ENCODE results near the gene MGARP.
"Not testable (repeated sequence)": the region's sequence is repeated elsewhere in the genome, so short reads cannot be mapped to it uniquely, and the experiment has no call there.

Gene MGARP

DNA sequence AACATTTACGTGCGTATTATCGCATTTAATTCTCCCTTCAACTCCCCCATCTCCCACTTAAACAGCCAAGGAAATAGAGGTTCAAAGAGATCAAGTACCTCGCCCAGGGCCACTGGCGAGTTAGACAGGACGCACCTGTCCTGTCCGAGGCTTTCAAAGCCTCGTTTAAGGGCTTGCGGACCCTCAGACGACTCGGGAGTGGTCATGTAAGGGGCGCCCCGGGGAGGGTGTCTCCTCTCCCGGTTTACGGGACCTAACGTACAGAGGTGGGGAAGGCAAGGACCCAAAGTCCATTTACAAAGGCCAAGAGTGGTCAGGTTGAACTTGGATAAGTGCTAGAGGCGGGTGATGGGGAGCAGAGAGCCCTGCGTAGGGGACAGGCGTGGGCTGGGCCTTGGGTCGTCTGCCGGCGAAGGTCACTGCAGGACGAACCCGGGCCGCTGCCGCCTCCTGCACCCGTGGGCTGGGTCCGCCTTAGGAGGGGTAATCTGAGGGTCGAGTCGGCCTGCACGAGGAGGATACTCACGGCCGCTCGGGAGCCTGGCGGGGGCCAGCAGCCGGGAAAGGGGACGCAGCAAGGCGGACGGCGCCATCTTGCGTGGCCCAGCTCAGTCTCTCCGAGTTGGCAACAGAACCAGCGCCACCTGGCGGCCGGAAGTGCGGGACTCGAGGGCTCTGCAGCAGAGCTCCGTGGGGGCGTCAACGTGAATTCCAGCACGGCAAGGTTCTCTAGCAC lies 15.3 kb upstream of the MGARP start:
- DNase-seq: peak; percentile 78

DNA sequence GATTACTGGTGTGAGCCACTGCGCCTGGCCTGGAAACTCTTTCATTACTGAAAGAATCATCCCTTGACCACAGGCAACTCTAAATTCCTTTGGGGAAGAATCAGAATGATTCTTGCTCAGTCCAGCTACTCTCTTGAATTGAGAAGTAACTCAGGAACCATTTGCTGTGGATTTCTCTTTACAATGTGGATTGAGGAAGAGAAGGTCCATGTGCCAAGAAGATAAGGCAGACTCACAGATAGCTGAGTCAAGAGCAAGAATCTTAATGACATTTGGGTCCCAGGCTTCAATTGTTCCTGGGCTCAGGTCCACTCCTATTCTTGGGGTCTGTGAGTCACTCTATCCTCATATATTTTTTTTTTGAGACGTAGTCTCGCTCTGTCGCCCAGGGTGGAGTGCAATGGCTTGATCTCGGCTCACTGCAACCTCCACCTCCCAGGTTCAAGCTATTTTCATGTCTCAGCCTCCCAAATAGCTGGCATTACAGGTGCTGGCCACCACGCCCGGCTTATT lies 6.2 kb upstream of the MGARP start:
- DNase-seq: no peak

GRCh38 chr4:139282721-139283075 lies 2.7 kb upstream of the MGARP start:
- no peak for DNase-seq

GRCh38 chr4:139282065-139282720 lies 2.2 kb upstream of the MGARP start:
- DNase-seq: no peak

DNA sequence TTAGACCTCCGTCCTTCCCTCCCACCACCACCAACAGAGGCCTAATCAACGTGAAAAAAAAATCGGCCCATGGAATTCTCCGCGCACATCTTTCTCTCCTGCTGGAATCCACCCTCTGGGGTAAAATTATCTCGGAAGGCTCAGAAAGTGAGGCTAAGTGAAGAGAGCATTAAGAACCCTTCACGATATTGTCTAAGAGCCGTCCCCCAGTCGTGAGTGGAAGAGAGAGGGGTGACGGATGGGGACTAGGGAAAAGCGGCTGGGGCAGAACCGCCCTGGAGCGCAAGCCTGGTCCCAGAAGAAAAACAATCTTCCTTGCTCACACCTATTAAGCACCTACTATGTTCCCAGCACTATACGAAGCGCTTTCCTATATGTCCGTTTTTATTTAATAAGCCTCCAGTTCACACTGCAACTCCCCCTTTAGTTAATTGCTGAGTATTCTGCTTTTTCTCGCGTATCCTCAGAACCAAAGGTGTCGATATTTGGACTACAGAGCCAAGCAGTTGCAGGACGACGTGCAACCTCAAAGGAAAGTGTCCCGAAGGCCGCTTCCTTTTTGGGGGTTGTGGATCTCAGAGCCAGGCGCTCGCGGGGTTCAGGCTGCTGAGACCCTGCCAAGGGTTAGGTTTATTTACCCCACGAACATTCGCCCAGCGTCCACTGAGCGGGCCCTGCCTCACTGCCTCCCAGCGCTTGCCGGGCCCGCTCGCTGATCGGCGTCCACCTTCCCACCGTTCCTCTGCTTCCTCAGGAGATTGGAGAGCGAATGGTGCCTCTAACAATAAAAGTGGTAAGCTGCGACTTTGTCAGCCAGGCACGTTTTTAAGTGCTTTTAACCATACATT lies 889 bp downstream of the MGARP start:
- no peak for DNase-seq

- DNase-seq: no peak
Observed at GRCh38 chr4:139278485-139278884, 1.5 kb downstream of the MGARP start.

DNA sequence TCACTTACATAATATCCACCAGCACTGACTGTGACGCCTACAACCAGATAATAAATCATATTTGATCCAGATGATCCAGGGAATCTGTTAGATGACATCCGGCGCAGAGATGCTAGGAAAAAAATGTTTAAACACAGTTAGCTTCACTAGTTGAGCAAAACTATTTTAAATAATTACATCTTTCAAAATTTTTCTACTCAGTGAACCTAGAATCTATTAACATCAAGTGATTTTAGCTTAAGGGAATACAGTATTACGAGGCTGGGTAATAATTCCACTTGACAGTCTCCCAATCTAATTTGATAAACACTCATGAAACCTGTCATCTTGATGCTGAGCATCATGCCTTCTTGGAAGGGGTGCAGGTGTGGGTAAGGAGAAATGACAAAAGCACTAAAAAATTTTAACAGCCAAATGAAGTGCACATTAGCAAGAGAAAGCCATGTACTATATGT lies 4.7 kb downstream of the MGARP start:
- no peak for DNase-seq

DNA sequence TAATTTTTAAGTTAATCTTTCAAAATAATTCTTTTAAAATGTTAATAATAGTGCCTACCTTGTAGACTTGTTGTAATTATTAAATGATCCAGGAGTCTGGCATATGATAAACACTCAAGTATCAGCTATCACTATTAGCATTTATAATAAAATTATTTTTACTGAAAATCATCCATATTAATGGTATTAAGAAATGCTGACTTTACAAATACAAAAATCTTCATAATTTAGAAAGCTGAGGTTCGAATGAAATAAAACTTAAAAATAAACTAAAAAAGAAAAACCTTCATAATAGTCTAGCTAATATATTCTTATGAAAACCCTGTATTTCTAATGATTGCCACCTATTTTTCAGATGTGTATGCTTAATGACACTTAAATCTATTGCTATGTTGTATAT lies 5.2 kb downstream of the MGARP start:
- DNase-seq: no peak

GRCh38 chr4:139273835-139274234 lies 6.2 kb downstream of the MGARP start:
- no peak for DNase-seq

- peak; percentile 9 for DNase-seq
Observed at GRCh38 chr4:139267301-139267700, 12.7 kb downstream of the MGARP start.

GRCh38 chr4:139266583-139267257 lies 13.3 kb downstream of the MGARP start:
- peak; percentile 64 for DNase-seq

DNA sequence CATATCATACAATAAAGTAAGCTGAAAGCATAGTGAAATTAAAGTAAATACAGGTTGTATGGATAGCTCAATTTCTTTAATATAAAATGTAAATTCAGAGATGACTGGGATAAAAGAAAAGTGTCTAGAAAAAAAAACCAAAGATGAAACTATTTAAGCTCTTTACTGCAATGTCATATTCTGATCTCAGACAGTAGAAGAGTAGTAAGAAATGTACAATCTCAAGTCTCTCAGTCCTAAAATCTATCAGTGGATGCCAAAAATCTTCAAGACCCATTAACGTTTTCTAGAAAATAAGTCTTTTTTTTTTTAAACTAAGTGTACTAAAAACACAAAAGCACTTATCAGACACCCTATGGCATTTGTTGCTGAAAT lies 13.8 kb downstream of the MGARP start:
- no peak for DNase-seq

DNA sequence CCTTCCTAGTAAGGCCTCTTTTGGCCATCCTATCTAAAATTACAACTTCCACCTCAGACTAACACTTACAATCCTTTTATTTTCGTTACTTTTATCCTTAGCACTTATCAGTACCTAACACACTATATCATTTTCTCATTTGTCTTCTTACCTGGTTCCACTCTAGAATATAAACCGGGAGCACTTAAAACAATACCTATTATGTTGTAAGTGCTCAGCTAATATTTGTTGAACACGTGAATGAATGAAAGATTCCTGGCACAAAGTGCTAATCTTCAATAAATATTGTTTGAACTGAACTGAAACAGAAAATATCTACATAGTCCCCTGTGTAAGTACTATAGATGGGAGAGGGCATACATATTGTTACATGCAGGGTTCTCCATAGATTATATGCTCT lies 14.4 kb downstream of the MGARP start:
- DNase-seq: no peak

DNA sequence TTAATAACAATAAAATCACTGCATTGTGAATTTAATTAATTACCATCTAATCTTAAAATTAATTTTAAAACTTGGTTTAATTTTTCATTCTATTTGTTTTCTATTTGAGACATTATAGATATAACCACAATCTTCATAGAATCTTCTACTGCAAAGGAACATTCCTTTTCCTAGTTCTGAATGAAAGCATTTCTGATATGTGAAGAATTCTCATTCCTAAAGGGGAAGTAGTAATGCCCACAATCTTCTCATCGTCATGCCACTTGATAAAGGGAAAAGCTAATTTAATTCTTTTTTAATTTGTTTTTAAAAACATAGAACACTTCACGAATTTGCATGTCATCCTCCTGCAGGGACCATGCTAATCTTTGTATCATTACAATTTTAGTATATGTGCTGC lies 23.7 kb downstream of the MGARP start:
- no peak for DNase-seq

DNA sequence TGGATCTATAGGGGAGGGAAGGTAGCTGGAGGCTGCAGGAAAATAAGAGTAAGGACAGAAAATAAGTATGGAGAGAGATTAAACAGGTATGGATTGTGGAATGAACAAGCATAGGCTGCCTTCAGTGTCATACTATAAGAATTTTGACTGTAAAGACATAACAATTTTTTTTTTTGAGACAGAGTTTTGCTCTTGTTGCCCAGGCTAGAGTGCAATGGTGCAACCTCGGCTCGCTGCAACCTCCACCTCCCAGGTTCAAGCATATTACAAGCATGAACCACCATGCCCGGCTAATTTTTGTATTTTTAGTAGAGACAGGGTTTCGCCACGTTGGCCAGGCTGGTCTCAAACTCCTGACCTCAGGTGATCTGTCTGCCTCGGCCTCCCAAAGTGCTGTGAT lies 24.4 kb downstream of the MGARP start:
- not testable (repeated sequence) for DNase-seq

DNA sequence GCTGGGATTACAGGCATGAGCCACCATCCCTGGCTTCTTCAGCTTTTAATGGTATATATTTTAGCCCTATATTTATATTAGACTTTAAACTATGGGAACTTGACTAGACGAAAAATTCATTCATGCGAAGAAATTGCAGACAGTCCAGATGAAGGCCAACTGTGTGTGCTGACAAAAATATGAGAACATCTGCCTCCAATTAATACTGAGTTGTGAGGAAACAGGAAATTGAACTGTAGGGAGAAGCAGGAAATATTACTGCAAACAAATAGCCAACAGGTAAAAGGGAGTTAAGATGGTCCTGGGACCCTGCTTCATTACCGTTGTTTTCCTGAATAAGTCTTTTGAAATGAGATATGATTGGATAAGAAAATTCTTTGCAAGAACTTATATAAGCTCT lies 26.3 kb downstream of the MGARP start:
- no peak for DNase-seq

GRCh38 chr4:139253046-139253445 lies 27.0 kb downstream of the MGARP start:
- DNase-seq: no peak

DNA sequence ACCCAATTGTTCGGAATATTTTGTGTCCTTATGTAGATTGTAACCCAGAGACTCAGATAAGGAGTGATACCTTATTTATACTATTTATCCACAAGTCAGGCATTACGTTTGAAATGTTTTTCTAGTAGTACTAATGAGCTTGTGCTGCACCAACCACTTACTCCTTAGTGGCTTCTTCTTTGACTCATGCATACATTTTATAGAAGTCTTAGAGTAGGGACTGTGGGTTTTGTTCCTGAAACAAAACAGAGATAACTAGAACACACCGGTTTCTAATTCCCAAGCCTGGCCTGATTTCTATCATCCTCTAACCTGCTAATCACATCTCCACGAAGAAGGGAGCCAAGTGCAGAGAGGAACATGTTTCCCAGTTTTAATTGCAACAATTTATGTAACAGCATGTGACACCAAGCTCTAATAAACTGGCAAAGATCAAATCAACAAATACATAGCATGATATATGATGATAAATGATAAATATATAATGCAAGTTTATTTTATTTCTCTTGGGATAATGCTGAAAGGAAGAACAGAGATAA lies 32.3 kb downstream of the MGARP start:
- DNase-seq: no peak

DNA sequence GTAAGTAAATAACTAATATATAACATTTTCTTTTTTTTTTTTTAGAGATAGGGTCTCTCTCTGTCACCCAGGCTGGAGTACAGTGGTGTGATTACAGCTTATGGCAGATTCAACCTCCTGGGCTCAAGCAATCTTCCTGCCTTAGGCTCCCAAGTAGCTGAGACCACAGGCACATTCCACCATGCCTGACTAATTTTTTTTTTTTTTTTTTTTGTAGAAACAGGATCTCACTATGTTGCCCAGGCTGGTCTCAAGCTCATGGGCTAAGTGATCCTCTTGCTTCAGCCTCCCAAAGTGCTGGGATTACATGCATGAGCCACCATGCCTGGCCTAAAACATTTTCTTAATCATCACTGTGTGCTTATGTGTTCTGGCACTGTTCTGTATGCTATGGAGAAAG lies 32.8 kb downstream of the MGARP start:
- DNase-seq: peak; percentile 35

- no peak for DNase-seq
Observed at GRCh38 chr4:139246166-139246565, 33.9 kb downstream of the MGARP start.

GRCh38 chr4:139245590-139245989 lies 34.4 kb downstream of the MGARP start:
- DNase-seq: no peak

GRCh38 chr4:139243448-139244365 lies 36.3 kb downstream of the MGARP start:
- DNase-seq: peak; percentile 96

All from HCEC 1CT (cell line).